Activated CD4-positive, alpha-beta T cell treated with anti-CD3 and anti-CD28 coated beads, Interleukin-2, amount 50 U/mL, for 48 hours (primary cell): ENCODE data around the gene CCR5.
"Not testable (repeated sequence)": the region's sequence is repeated elsewhere in the genome, so short reads cannot be mapped to it uniquely, and the experiment has no call there.

Experiments used
- DNase-seq, 2 experiments: peaks; one replicate each; pipeline ENCODE4 v3.0.0-alpha.2; 2020

The CCR5 gene

DNA sequence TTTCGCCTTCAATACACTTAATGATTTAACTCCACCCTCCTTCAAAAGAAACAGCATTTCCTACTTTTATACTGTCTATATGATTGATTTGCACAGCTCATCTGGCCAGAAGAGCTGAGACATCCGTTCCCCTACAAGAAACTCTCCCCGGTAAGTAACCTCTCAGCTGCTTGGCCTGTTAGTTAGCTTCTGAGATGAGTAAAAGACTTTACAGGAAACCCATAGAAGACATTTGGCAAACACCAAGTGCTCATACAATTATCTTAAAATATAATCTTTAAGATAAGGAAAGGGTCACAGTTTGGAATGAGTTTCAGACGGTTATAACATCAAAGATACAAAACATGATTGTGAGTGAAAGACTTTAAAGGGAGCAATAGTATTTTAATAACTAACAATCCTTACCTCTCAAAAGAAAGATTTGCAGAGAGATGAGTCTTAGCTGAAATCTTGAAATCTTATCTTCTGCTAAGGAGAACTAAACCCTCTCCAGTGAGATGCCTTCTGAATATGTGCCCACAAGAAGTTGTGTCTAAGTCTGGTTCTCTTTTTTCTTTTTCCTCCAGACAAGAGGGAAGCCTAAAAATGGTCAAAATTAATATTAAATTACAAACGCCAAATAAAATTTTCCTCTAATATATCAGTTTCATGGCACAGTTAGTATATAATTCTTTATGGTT lies at the start of gene CCR5:
Gene CCR5, plus strand, starts transcription at position 108 of the 680 bp plus-strand sequence. CDS start 1,957 bp downstream, outside the sequence.
- no peak for DNase-seq

DNA sequence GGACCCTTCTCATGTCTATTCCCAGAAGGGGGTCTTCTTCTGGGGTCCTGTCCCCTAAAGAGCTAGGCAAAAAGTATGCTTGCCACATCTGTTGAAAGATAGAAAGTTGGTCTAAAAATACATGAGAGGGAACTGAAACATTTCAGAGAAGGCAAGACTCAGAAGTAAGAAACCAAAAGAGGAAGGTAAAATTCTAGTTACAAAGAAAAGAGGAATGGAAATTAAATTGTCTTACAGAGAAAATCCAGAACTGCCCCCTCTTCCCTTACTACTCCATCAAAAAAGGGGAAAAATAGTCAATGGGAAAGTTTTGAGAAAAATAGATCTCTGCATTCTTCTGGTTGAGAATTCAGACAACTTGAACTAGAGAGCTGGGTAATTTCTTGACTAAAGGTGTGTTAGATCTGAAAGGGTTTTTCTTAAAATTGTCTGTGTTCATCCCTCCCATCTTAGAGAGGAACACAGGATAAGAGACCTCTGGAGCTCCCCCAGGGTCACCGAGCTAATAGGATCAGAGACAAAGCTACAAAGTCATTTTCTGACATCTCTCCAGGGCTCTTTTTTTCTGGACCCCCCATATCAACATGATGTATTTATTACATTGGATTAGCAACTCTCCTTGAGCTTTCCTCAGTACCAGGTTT lies 49.2 kb upstream of the CCR5 start:
- DNase-seq = no peak

GRCh38 chr3:46324036-46324435 lies 46.7 kb upstream of the CCR5 start:
- no peak for DNase-seq

- DNase-seq = no peak
Measured at GRCh38 chr3:46325645-46326300, 45.0 kb upstream of the CCR5 start.

- not testable (repeated sequence) for DNase-seq
Measured at GRCh38 chr3:46330676-46331075, 40.1 kb upstream of the CCR5 start.

DNA sequence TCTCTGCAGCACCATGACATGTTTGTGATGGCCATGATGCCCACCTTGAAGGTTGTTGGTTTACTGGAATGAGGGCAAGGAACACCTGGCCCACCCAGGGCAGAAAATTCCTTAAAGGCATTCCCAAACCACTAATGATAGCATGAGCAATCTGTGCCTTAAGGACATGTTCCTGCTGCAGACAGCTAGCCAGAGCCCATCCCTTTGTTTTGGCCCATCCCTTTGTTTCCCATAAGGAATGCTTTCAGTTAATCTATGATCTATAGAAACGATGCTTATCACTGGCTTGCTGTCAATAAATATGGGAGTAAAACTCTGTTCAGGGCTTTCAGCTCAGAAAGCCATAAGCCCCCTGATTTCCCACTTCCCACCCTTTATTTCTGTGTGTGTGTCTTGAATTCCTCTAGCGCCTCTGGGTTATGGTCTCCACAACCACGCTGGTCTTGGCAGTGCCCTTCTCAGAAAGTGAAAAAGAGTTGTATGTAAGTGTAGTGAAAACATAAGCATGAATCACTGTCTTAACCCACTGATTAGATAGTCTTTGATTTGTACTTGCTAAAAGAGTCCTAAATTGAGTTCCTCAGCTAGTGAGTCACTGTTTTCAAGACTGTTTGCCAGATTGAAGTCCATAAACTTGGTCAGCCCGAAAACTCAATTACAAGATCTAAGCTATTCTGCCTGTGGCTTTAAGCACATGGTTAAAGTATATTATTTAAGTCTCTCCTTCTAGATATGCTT lies 35.8 kb upstream of the CCR5 start:
- peak in 1 of 2 experiments; percentile 32 for DNase-seq

GRCh38 chr3:46335541-46335940 lies 35.2 kb upstream of the CCR5 start:
- DNase-seq = no peak

GRCh38 chr3:46337911-46338310 lies 32.8 kb upstream of the CCR5 start:
- DNase-seq = no peak

DNA sequence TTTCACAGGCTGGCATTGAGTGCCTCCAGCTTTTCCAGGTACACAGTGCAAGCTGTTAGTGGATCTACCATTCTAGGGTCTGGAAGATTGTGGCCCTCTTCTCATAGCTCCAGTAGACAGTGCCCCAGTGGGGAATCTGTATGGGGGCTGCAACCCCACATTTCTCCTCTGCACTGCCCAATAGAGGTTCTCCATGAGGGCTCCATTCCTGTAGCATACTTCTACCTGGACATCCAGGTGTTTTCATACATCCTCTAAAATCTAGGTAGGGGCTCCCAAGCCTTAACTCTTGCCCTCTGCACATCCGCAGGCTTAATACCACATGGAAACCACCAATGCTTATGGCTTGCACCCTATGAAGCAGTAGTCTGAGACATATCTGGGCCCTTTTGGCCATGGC lies 31.9 kb upstream of the CCR5 start:
- no peak for DNase-seq

- no peak for DNase-seq
Measured at GRCh38 chr3:46344476-46344875, 26.3 kb upstream of the CCR5 start.

- no peak for DNase-seq
Measured at GRCh38 chr3:46348823-46349482, 21.8 kb upstream of the CCR5 start.

DNA sequence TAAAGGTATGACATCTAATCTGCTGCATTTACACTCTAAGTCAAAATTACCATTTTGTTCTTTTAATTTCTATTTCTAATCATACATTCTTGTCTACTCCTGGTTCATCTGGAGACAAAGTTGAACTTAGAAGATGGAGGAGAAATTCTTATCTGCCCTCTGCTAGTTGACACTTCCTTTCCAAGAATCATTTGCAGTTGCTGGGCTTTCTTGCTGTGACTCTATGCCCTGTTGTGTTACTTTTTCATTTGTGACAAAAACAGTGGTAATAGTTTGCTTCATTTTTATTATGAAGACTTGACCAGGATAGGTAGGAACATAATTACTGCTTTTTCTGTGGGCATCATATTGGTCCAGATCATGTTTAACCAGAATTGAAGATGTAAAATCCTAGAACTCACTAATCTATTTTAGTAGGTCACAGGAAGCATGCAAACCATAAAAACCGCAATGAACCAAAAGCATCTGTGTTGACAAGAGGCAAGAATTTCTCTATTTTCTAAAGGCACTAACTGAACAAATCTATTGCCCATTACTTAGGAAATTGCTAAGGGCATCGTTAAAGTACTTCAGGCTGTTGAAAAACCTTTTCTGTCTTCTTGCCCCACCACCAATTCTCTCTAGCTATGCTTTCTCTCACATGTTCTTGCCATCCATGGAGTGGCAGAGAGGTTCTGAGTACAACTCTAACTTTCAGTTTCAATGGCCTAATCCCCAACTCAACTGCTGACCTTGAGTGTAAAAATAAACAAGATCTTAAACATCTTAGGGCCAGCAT lies 21.1 kb upstream of the CCR5 start:
- no peak for DNase-seq

DNA sequence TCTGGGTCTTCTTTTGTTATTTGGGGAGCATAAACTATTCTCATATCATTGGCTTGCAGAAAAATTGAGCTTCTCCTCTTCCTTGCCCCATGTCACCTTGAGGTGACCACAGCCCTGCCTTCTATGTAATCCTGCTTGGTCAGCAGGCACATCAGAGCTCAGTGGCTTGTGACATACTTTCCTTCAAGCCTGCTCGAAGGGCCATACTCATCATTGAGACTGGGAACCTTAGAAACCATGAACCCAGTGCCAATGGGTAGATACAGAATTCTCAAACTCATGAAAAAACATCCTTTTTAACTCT lies 20.5 kb upstream of the CCR5 start:
- DNase-seq = no peak

- no peak for DNase-seq
Measured at GRCh38 chr3:46351646-46352045, 19.1 kb upstream of the CCR5 start.

GRCh38 chr3:46353090-46353489 lies 17.7 kb upstream of the CCR5 start:
- DNase-seq = no peak

GRCh38 chr3:46353647-46354410 lies 16.9 kb upstream of the CCR5 start, which contains the start of gene CCR2:
CCR2 (plus strand) TSS chr3:46354111; CDS start chr3:46357528, 3,417 bp downstream.
- DNase-seq = peak in 1 of 2 experiments; percentile 38

DNA sequence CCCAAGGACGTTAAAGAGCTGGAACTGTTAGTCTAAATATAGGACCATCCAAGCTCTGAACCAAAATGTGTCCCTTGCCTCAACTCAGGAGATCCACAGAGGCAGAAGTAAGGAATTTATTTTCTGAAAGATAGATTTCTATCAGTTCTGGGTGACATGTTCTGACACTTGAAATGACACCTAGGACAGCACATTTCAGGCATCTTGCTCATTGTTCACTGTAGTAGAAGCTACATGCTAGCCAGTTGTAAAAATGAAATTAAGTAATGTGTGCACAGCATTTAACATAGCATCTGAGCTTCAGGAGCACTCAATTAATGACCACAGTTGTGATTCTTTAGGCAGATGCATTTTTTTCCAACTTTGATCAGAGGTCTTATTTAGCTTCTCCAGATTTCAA lies 16.3 kb upstream of the CCR5 start:
- no peak for DNase-seq

DNA sequence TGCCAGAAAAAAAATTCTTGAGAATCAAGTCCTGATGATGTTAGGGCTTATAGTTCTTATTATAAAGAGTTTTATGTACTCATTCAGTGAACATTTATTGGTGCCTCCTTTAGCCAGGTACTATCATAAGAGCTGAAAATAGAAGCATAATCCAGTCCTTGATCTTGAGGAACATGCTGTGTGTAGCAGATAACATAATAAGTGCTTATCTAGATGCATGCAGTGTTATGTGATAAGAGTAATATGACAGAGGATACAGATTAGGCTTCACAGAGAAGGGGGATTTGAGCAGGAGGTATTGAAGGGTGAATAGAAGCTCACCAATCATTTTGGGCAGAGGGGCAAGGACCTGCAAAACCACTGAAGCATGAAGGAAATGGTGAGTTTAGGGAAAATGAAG lies 15.8 kb upstream of the CCR5 start:
- DNase-seq = no peak

DNA sequence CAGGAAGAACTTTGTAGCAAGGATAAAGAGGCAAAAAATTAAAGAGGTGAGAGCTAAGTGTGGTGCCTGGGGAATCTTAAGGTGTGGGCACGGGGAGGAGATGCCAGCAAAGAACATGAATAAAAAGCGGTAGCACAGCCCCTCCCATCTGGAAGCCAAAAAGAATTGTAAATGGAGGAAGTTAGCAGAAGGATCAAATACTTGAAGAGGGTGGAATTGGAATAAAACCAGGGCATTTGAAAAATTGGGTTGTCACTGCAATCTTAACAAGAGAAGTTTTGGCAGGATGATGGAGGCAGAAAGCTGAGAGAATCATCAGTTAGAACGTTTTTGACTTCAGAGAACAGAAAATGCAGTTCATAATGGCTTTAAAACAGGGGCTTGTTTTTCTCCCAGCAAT lies 14.5 kb upstream of the CCR5 start:
- DNase-seq = no peak

DNA sequence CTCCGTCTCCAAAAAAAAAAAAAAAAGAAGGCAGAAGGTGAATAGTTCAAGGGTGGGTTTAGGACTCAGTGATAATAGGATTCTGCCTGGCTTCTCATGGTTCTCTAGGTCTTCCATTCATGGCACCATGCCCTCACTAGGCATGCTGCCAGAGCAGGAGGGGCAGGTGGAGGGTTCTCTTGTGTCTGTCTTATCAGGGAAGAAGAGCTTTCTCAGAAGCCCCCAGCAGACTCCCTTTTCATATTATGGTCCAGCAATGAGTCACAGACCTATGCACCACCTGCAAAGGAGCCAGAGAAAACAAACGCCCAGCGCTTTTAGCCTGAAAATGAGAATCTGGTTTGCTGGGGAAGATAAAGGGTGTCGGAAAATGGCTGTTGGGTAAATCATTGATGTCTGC lies 13.8 kb upstream of the CCR5 start:
- DNase-seq = no peak

DNA sequence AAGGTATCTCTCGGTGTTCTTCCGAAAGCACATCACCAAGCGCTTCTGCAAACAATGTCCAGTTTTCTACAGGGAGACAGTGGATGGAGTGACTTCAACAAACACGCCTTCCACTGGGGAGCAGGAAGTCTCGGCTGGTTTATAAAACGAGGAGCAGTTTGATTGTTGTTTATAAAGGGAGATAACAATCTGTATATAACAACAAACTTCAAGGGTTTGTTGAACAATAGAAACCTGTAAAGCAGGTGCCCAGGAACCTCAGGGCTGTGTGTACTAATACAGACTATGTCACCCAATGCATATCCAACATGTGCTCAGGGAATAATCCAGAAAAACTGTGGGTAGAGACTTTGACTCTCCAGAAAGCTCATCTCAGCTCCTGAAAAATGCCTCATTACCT lies 12.3 kb upstream of the CCR5 start:
- no peak for DNase-seq
